Breast epithelium (tissue), 4 donors: ENCODE measurements around the gene ZBED4. TPM values are rescaled to one million over a fixed set of nuclear protein-coding genes. Genes with fewer than 3 reads are reported as not detected.
A peak's percentile ranks its signal among the peaks of the same experiment; 100 is the strongest.

Source experiments
- DNase-seq, 2 donors: peaks; one replicate each; pipeline ENCODE4 v3.0.0-alpha.2; 2019; ENCODE audit warnings: low spot score in 2 of 2
- H3K27ac ChIP-seq, 2 donors: fragments of 200-600 bp; sonication (generic) in 1 of 2; one replicate each; pipeline ENCODE4 v1.5.1; 2016 to 2019; ENCODE audit warnings: mild to moderate bottlenecking in 1 of 2
- H3K27me3 ChIP-seq, 2 donors: fragments of 200-600 bp; sonication (generic) in 1 of 2; one replicate each; pipeline versions ENCODE4 v1.5.1 to v1.6.0; 2017 to 2019; ENCODE audit warnings: control low read depth in 1 of 2, mild to moderate bottlenecking in 1 of 2
- H3K36me3 ChIP-seq: fragments of 200-600 bp; one replicate; pipeline ENCODE4 v1.5.1; 2019
- H3K4me1 ChIP-seq, 2 donors: fragments of 200-600 bp; sonication (generic); one replicate each; pipeline ENCODE4 v1.5.1; 2016 to 2019; ENCODE audit warnings: control low read depth in 1 of 2
- H3K4me3 ChIP-seq, 3 donors: fragments of 200-600 bp; sonication (generic); 1 replicate in 2 of 3; 2 replicates in 1 of 3; pipeline ENCODE4 v1.5.1; 2016 to 2019; ENCODE audit warnings: mild to moderate bottlenecking in 3 of 3, moderate library complexity in 2 of 3
- H3K9me3 ChIP-seq, 2 donors: fragments of 200-600 bp; sonication (generic) in 1 of 2; one replicate each; pipeline ENCODE4 v1.5.1; 2016 to 2019; ENCODE audit warnings: control low read depth in 1 of 2
- CTCF ChIP-seq, 3 donors: fragments of 450-650 bp; IDR thresholded peaks; one replicate each; pipeline ENCODE4 v1.5.1; 2016 to 2017; ENCODE audit warnings: antibody characterized with exemption in 3 of 3, mild to moderate bottlenecking in 3 of 3, moderate library complexity in 3 of 3
- POLR2A ChIP-seq: fragments of 450-650 bp; IDR thresholded peaks from one replicate; pipeline ENCODE4 v1.6.1; 2016; ENCODE audit warnings: antibody characterized with exemption, mild to moderate bottlenecking, moderate library complexity
- POLR2AphosphoS5 ChIP-seq, 3 donors: sonication (generic); formaldehyde crosslinking; IDR thresholded peaks; one replicate each; pipeline ENCODE4 v1.6.1; 2017; ENCODE audit warnings: antibody characterized with exemption in 3 of 3
- intact Hi-C: fragments of 100-400 bp; cut with DNase I; formaldehyde crosslinking; loops from one replicate; pipeline ENCODE4 v1.15.1; 2023; ENCODE audit warnings: low total_unique reads
- total RNA-seq, 3 donors: library from RNA; depleted of rRNA; stranded (reverse); fragments of >200 nt; gene quantifications; one replicate each; pipeline ENCODE4 v1.1.0, GENCODE V29; 2016

Gene ZBED4
- total RNA-seq, 3 donors from 2014 or later: 7.5 to 11.3 (median 10.5) TPM

- intact Hi-C loops: no loop called here
- Histone ChIP-seq H3K36me3 (no peaks in the 10 kb centered on the region), H3K4me3 (peak overlapping the region in 1 of 3 donors; percentile 64), H3K4me1 (peaks cover 17 to 34% of the 10 kb centered on the region in 2 donors), H3K9me3 (no peaks in the 10 kb centered on the region), H3K27me3 (no peaks in the 10 kb centered on the region), H3K27ac (peak overlapping the region; percentile 94 to 99)
- TF ChIP-seq POLR2AphosphoS5 (IDR thresholded peaks at IDR 0.05) (no peak), POLR2A (no peak), CTCF (IDR thresholded peaks at IDR 0.05) (no peak)
- DNase-seq: no peak
These were observed 83.5 kb downstream of the ZBED4 start for GRCh38 chr22:49936973-49937757.

GRCh38 chr22:49937758-49938564, 84.3 kb downstream of the ZBED4 start:
- H3K9me3 ChIP-seq: no peaks in the 10 kb centered on the region
- no peak for DNase-seq
- intact Hi-C loops: no loop called here
- no peaks in the 10 kb centered on the region for H3K36me3 ChIP-seq
- no peaks in the 10 kb centered on the region for H3K27me3 ChIP-seq
- TF ChIP-seq POLR2A (no peak), POLR2AphosphoS5 (IDR thresholded peaks at IDR 0.05) (peak; percentile 44 to 48 (median 46))
- peak overlapping the region in 1 of 3 donors; percentile 64 for H3K4me3 ChIP-seq
- peaks cover 17 to 34% of the 10 kb centered on the region in 2 donors for H3K4me1 ChIP-seq
- H3K27ac ChIP-seq: peak overlapping the region; percentile 94 to 99

- H3K36me3 ChIP-seq: no peaks in the 10 kb centered on the region
- peaks cover 14 to 28% of the 10 kb centered on the region in 2 donors for H3K4me1 ChIP-seq
- H3K27ac ChIP-seq: peak overlapping the region; percentile 94 to 99
- TF ChIP-seq POLR2A (no peak), CTCF (IDR thresholded peaks at IDR 0.05) (no peak), POLR2AphosphoS5 (IDR thresholded peaks at IDR 0.05) (no peak)
- intact Hi-C loops: no loop called here
- no peaks in the 10 kb centered on the region for H3K9me3 ChIP-seq
- H3K4me3 ChIP-seq: no peak overlapping the region
- DNase-seq: no peak
- H3K27me3 ChIP-seq: no peaks in the 10 kb centered on the region
These were observed 85.0 kb downstream of the ZBED4 start for GRCh38 chr22:49938565-49939136.

Other genes with a start within 250 kb of the ZBED4 start
- 10 to 100 TPM; 33.4 to 35.1 (median 34.1) TPM for gene BRD1, start 26.0 kb upstream of the ZBED4 start, total RNA-seq
- gene ALG12, start 64.6 kb downstream of the ZBED4 start, total RNA-seq: 10 to 100 TPM; 16.6 to 22.4 (median 19.7) TPM
- gene CRELD2, start 64.8 kb downstream of the ZBED4 start, total RNA-seq: 10 to 100 TPM; 20.6 to 59.3 (median 39.5) TPM
- 10 to 100 TPM; 63.0 to 92.1 (median 87.1) TPM for gene PIM3, start 106.9 kb downstream of the ZBED4 start, total RNA-seq
- not detected for gene IL17REL, start 158.9 kb downstream of the ZBED4 start, total RNA-seq
- not detected for gene TTLL8, start 204.5 kb downstream of the ZBED4 start, total RNA-seq
- under 1 TPM in 1 of 3 donors, not detected in 2; 0.15 TPM for gene MLC1, start 231.6 kb downstream of the ZBED4 start, total RNA-seq
- gene MOV10L1, start 236.2 kb downstream of the ZBED4 start, total RNA-seq: under 1 TPM; 0.16 to 0.44 (median 0.33) TPM